HCT116 (cell line): Measurements from ENCODE around the gene TMEM132D. TPM values are rescaled to one million over a fixed set of nuclear protein-coding genes. Genes with fewer than 3 reads are reported as not detected.

Source experiments
- ATAC-seq: fragments of 200-7000 bp; cut with Tn5 transposase; 2 replicates; pipeline ENCODE4 v1.9.1; 2020; ENCODE audit warnings: mild to moderate bottlenecking, moderate library complexity
- BruUV-seq: library from RNA; stranded (reverse); fragments of 400-500 nt; replicated peaks from 2 replicates; lab custom pipeline; 2021; lab: Mats Ljungman, UMichigan
- CTCF ChIA-PET: fragments of 300-600 bp; sonication (Branson Sonifier 250); formaldehyde crosslinking; loops from one replicate; lab custom pipeline; 2021; ENCODE audit warnings: antibody characterized with exemption; lab: Charles Lee
- POLR2A ChIA-PET: fragments of 300-600, 350-600 bp; sonication (Branson Sonifier 250); formaldehyde crosslinking; loops from one replicate; lab custom pipeline; 2021; ENCODE audit warnings: antibody characterized with exemption; lab: Charles Lee
- RAD21 ChIA-PET, 2 experiments: fragments of 300-600 bp; sonication (Branson Sonifier 250); formaldehyde crosslinking; loops; one replicate each; lab custom pipeline; 2023; ENCODE audit warnings: low total read pairs in 2 of 2; ENCODE audit not compliant: uncharacterized antibody in 2 of 2, unreplicated experiment in 2 of 2, low non-redundant PET in 1 of 2; lab: Charles Lee
- DNase-seq: peaks from one replicate; pipeline ENCODE4 v3.0.0-alpha.2; 2010; ENCODE audit warnings: low read depth, low spot score
- H2AFZ ChIP-seq: fragments of 200-600 bp; shearing (Covaris generic), sonication (generic); 2 replicates; pipeline ENCODE4 v1.6.1; 2017; ENCODE audit warnings: low read depth, mixed run types, mixed read lengths, antibody characterized with exemption, low read length; ENCODE audit not compliant: poor library complexity, severe bottlenecking
- H3K27ac ChIP-seq: 2 replicates; pipeline ENCODE4 v1.5.1; 2012; ENCODE audit warnings: low read depth, low read length
- H3K27me3 ChIP-seq: fragments of 200-600 bp; sonication (generic); 2 replicates; pipeline ENCODE4 v1.6.1; 2016; ENCODE audit warnings: mixed run types, low read length, mixed read lengths; ENCODE audit not compliant: insufficient read depth
- H3K36me3 ChIP-seq, 2 experiments: fragments of 200-500 bp in 1 of 2; fragments of 200-600 bp in 1 of 2; sonication (Bioruptor generic) in 1 of 2; sonication (generic) in 1 of 2; 2 replicates each; pipeline versions ENCODE4 v1.5.1 to v1.6.1; 2014 to 2016; ENCODE audit warnings: low read length in 2 of 2, inconsistent platforms in 1 of 2, mixed read lengths in 1 of 2, mixed run types in 1 of 2; ENCODE audit not compliant: insufficient read depth in 2 of 2, control insufficient read depth in 1 of 2
- H3K4me1 ChIP-seq, 2 experiments: fragments of 200-600 bp in 1 of 2; sonication (generic) in 1 of 2; 2 replicates each; pipeline versions ENCODE4 v1.5.1 to v1.6.1; 2012 to 2017; ENCODE audit warnings: low read length in 2 of 2, inconsistent platforms in 1 of 2, mild to moderate bottlenecking in 1 of 2, mixed read lengths in 1 of 2, mixed run types in 1 of 2, moderate library complexity in 1 of 2; ENCODE audit not compliant: insufficient read depth in 2 of 2, control insufficient read depth in 1 of 2
- H3K4me2 ChIP-seq: fragments of 200-600 bp; sonication (generic); 2 replicates; pipeline ENCODE4 v1.6.1; 2017; ENCODE audit warnings: mixed run types, low read length, mixed read lengths
- H3K4me3 ChIP-seq, 2 experiments: fragments of 200-600 bp in 1 of 2; sonication (generic) in 1 of 2; replicated peaks in 1 of 2; 2 replicates each; pipeline ENCODE4 v1.5.1; 2011 to 2016; ENCODE audit warnings: low read length in 2 of 2, control low read depth in 1 of 2, low read depth in 1 of 2, mild to moderate bottlenecking in 1 of 2, mixed read lengths in 1 of 2, mixed run types in 1 of 2
- H3K79me2 ChIP-seq: fragments of 200-600 bp; sonication (generic); 2 replicates; pipeline ENCODE4 v1.6.1; 2017; ENCODE audit warnings: mild to moderate bottlenecking, mixed run types, low read length, moderate library complexity, mixed read lengths; ENCODE audit not compliant: insufficient read depth
- H3K9ac ChIP-seq: fragments of 200-600 bp; sonication (generic); 2 replicates; pipeline ENCODE4 v1.6.1; 2016; ENCODE audit warnings: low read length, mixed read lengths
- H3K9me2 ChIP-seq: fragments of 200-600 bp; sonication (generic), shearing (Covaris generic); 2 replicates; pipeline ENCODE4 v1.6.1; 2017; ENCODE audit warnings: mixed run types, mild to moderate bottlenecking, moderate library complexity; ENCODE audit not compliant: insufficient read depth
- H3K9me3 ChIP-seq, 2 experiments: fragments of 200-500 bp in 1 of 2; fragments of 200-600 bp in 1 of 2; sonication (Bioruptor generic) in 1 of 2; sonication (generic) in 1 of 2; 2 replicates each; pipeline ENCODE4 v1.6.1; 2014 to 2017; ENCODE audit warnings: low read length in 2 of 2, mixed read lengths in 2 of 2, inconsistent platforms in 1 of 2, low read depth in 1 of 2, mild to moderate bottlenecking in 1 of 2, mixed run types in 1 of 2, moderate library complexity in 1 of 2; ENCODE audit not compliant: control insufficient read depth in 1 of 2, insufficient read depth in 1 of 2
- H4K20me1 ChIP-seq: fragments of 200-600 bp; sonication (generic), shearing (Covaris generic); 2 replicates; pipeline ENCODE4 v1.6.1; 2017; ENCODE audit warnings: mixed run types, mild to moderate bottlenecking, moderate library complexity; ENCODE audit not compliant: insufficient read depth
- ATF3 ChIP-seq: IDR thresholded peaks from 2 replicates; pipeline ENCODE4 v1.6.1; 2012
- MAX ChIP-seq: IDR thresholded peaks from 2 replicates; pipeline ENCODE4 v1.6.1; 2012
- TCF7L2 ChIP-seq: IDR thresholded peaks from 2 replicates; pipeline ENCODE4 v1.7.0; 2011; ENCODE audit warnings: borderline replicate concordance, inconsistent platforms; ENCODE audit not compliant: insufficient read depth, insufficient read length; ENCODE audit errors: extremely low read depth
- intact Hi-C: fragments of 100-400 bp; cut with micrococcal nuclease; formaldehyde crosslinking; loops from 2 replicates; pipeline ENCODE4 v1.10.0; 2022
- total RNA-seq: library from RNA; stranded (reverse); gene quantifications from one replicate; pipeline ENCODE4 v1.2.1, GENCODE V29; 2021; ENCODE audit not compliant: unreplicated experiment
- TF ChIP-seq, protein P1 (sequence below): IDR thresholded peaks from 2 replicates; pipeline ENCODE4 v1.6.1; 2012; ENCODE audit warnings: low read depth

The TMEM132D gene
- total RNA-seq, 1 experiment from 2014 or later, result not detected

- TF ChIP-seq, protein P1, sequence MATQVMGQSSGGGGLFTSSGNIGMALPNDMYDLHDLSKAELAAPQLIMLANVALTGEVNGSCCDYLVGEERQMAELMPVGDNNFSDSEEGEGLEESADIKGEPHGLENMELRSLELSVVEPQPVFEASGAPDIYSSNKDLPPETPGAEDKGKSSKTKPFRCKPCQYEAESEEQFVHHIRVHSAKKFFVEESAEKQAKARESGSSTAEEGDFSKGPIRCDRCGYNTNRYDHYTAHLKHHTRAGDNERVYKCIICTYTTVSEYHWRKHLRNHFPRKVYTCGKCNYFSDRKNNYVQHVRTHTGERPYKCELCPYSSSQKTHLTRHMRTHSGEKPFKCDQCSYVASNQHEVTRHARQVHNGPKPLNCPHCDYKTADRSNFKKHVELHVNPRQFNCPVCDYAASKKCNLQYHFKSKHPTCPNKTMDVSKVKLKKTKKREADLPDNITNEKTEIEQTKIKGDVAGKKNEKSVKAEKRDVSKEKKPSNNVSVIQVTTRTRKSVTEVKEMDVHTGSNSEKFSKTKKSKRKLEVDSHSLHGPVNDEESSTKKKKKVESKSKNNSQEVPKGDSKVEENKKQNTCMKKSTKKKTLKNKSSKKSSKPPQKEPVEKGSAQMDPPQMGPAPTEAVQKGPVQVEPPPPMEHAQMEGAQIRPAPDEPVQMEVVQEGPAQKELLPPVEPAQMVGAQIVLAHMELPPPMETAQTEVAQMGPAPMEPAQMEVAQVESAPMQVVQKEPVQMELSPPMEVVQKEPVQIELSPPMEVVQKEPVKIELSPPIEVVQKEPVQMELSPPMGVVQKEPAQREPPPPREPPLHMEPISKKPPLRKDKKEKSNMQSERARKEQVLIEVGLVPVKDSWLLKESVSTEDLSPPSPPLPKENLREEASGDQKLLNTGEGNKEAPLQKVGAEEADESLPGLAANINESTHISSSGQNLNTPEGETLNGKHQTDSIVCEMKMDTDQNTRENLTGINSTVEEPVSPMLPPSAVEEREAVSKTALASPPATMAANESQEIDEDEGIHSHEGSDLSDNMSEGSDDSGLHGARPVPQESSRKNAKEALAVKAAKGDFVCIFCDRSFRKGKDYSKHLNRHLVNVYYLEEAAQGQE, result no peak
- TF ChIP-seq, all 23 proteins: peak for 0
These were observed 138.1 kb downstream of the TMEM132D start (continued) for GRCh38 chr12:129765719-129766118.

DNA sequence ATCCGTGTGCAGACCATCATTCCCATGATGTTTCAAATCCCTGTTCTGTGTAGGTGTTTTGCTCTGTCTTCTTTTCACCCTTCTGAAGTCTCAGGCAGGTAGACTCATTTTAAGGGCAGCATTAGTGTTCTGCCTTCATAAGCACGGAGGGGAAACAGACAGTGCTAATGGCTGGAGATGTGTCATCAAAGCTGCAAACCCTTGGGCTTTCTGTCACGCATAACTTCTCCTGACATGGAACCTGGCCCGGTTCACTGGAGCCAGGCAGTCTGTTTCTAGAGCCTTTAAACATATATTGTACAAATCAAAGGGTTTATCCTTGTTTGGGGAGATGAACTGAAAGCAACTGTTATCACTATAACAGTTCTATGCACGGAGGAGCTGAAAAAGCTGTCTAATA lies 141.4 kb downstream of the TMEM132D start:
- Histone ChIP-seq H3K27ac (no peak overlapping the region), H3K9me3 (peaks cover 0 to 7% of the 10 kb centered on the region in 2 experiments; a peak in 2 of 4 replicates), H3K4me1 (no peaks in the 10 kb centered on the region), H3K79me2 (no peaks in the 10 kb centered on the region), H3K9ac (no peak overlapping the region), H3K27me3 (no peaks in the 10 kb centered on the region), H3K4me3 (no peak overlapping the region), H3K36me3 (no peaks in the 10 kb centered on the region), H3K4me2 (no peak overlapping the region), H3K9me2 (no peaks in the 10 kb centered on the region), H2AFZ (no peak overlapping the region), H4K20me1 (no peaks in the 10 kb centered on the region)
- ChIA-PET CTCF (no interaction called here), RAD21 (no interaction called here), POLR2A (no interaction called here)
- no TSS peak for BruUV-seq
- DNase-seq, result no peak
- intact Hi-C loops, result no loop called here
- no peak for TF ChIP-seq MAX
- no peak for TF ChIP-seq ATF3
- no peak for TF ChIP-seq TCF7L2
- no peak for ATAC-seq
